Measurements from ENCODE around the gene SLC34A2.

Gene SLC34A2

DNA sequence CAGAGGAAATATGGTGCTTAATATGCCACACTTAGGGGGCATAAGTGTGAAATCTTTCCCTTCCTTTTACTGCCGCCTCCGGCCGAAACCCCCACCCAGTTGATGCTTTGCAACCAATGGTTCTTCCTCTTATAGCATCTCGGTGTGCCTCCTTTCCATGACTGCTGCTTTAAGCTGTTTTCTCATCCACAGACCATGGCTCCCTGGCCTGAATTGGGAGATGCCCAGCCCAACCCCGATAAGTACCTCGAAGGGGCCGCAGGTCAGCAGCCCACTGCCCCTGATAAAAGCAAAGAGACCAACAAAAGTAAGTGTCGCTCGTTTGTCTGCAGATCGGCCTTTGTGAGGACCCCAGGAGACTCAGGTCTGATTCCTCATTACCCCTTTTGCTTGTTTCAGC lies 6.7 kb downstream of the SLC34A2 start:
- DNase-seq, result no peak

DNA sequence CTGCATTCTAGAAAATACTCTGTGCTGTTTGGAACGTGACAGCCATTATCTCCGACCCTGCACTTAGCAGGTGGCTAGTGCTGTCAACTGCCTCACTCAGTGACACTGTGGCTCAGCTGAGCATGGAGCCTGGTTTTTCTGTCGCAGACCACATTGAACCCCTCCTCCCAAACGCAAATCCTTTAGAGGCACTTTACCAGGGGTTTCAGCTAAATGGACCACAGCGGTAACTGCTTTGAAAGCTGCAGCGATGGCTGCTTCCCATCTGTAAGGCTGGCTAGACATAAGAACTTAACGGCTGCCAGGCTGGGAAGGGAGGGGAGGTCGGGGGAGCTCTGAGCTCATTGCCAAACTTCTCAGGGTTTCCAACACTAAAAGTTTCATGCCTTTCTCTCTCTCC lies 8.1 kb downstream of the SLC34A2 start:
- no peak for DNase-seq

DNA sequence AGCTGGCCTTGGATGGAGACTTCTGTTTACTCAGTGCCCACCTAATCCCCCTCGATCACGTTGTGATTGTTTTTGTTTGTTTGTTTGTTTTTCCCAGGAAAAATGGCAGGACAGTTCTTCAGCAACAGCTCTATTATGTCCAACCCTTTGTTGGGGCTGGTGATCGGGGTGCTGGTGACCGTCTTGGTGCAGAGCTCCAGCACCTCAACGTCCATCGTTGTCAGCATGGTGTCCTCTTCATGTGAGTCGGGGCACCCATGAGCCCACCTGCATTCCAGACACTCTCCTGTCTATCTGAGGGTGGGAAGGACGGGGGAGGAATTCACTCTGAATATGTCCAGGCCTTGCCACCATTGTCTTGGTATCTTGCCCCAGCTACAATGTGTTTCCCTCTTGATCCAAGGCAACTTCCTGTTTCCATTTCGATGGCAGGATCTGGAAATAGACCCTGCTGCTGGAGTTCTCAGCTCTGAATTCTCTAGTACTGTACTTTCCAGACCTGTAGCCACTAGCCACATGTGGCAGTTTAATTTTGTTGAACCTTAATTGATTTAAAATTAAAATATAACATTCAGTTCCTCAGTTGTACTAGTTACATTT lies 10.5 kb downstream of the SLC34A2 start:
- DNase-seq, result no peak

DNA sequence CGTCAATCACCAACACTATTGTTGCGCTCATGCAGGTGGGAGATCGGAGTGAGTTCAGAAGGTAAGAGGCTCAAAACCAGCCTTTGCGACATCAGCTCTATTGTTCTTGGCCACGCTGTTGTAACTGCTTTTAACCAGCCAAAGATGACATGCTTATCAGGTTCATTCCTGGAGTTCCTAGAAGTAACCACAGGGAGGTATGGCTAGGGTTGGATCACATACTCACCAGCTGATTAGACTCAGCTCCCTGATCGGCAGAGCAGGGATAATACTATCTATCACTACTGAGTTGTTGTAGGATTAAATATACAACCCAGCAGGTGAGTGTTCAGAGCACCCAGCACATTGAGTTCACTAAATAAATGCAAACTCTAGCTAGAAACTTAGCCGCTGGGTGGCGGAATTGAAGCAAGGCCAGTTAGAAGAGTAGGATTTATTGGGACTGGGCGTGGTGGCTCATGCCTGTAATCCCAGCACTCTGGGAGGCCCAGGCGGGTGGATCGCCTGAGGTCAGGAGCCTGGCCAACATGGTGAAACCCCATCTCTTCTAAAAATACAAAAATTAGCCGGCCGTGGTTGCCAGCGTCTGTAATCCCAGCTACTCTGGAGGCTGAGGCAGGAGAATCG lies 12.4 kb downstream of the SLC34A2 start:
- no peak for DNase-seq

DNA sequence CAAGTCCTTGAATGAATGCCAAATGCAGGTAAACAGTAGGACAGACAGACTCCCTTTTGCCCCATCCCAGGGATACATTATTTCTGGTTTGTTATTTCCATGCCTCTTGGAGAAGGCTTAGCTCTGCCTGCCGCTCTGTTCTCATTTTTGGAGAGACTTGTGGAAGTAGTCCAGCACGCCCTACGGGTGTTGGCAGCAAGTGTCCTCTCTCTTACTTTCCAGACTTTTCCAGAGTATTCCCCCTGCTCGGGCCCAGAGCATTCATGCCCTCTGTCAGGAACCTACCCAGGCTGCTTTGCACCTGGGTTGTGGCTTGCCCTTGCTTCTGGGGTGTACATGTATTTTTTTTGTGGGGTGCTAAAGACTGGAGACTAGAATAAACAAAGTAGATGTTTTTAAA lies 15.3 kb downstream of the SLC34A2 start:
- no peak for DNase-seq

DNA sequence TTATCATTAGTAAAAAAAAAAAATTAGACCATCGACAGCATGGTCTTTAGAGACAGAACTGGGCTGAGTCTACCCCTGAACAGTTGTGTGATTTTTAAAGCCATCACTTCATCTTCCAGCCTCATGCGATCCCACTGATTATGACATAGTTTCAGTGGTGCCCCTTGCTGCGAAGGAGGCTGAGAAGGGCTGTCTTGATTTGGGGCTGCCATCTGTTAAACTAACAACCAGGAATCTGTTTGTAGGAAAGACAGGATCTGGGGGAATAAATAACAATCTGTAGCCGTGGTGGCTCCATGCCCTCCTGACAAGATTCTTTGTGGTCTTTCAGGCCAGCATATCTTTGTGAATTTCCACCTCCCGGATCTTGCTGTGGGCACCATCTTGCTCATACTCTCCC lies 17.1 kb downstream of the SLC34A2 start:
- no peak for DNase-seq

- DNase-seq, result no peak
Observed at GRCh38 chr4:25674386-25674785, 18.7 kb downstream of the SLC34A2 start.

DNA sequence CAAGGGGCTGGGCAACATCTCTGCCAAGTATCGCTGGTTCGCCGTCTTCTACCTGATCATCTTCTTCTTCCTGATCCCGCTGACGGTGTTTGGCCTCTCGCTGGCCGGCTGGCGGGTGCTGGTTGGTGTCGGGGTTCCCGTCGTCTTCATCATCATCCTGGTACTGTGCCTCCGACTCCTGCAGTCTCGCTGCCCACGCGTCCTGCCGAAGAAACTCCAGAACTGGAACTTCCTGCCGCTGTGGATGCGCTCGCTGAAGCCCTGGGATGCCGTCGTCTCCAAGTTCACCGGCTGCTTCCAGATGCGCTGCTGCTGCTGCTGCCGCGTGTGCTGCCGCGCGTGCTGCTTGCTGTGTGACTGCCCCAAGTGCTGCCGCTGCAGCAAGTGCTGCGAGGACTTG lies 20.6 kb downstream of the SLC34A2 start:
- no peak for DNase-seq

- no peak for DNase-seq
Observed at GRCh38 chr4:25677157-25677556, 21.5 kb downstream of the SLC34A2 start.

DNA sequence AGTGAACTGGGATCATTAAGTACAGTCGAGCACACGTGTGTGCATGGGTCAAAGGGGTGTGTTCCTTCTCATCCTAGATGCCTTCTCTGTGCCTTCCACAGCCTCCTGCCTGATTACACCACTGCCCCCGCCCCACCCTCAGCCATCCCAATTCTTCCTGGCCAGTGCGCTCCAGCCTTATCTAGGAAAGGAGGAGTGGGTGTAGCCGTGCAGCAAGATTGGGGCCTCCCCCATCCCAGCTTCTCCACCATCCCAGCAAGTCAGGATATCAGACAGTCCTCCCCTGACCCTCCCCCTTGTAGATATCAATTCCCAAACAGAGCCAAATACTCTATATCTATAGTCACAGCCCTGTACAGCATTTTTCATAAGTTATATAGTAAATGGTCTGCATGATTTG lies 22.3 kb downstream of the SLC34A2 start:
- no peak for DNase-seq

- DNase-seq, result no peak
Observed at GRCh38 chr4:25687773-25688172, 32.1 kb downstream of the SLC34A2 start.

GRCh38 chr4:25694466-25694865 lies 38.8 kb downstream of the SLC34A2 start:
- DNase-seq, result no peak

GRCh38 chr4:25696409-25696808 lies 40.8 kb downstream of the SLC34A2 start:
- no peak for DNase-seq

- DNase-seq, result no peak
Observed at GRCh38 chr4:25697516-25697915, 41.9 kb downstream of the SLC34A2 start.

GRCh38 chr4:25700661-25701060 lies 45.0 kb downstream of the SLC34A2 start:
- DNase-seq, result no peak

GRCh38 chr4:25702848-25703247 lies 47.2 kb downstream of the SLC34A2 start:
- DNase-seq, result no peak

DNA sequence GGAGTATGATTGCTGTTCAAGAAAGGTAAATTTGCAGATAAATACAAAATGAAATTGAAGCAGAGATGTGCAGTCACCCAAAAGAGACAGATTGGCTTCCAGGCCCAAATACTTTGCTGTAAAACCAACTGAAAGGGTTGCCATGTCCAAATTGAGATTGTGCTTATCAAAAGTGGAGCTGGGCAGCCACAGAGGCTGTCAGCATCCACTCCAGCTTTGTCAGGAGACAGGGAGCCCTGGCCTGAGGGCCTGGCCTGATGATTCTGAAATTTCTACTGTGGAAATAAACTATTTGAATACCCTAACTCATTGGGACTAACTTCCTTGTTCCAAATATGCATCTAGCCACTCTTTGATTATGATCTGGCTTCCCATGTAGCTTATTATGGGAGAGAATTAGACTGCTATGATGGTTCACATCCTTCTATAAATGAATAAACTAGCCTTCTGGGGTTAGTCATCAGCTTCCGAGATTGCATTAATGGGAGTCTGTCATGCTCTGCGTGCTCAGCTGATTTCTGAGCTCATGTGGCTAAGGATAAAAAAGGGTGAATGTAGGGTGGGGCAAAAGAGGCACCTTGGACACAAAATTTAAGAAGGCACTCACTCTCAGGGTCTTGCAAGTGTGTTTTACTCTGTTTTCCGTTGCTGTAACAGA lies 48.2 kb downstream of the SLC34A2 start:
- DNase-seq, result no peak

DNA sequence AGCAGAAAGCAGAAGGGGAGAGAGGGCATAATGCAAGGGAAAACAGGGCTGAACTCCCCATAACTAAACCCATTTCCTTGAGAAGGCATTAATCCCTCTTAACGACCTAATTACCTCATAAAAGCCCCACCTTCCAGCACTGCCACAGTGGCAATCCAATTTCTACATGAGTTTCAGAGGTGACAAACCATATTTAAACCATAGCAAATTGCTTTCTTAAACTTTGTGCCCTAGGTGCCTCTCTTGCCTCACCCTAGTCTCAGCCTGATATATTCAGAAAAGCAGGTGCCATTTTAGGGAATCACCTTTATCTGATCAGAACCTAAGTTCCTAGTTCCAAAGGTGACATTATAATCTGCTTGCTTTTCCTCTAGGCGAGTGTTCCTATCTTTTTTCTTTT lies 48.9 kb downstream of the SLC34A2 start:
- DNase-seq, result no peak

DNA sequence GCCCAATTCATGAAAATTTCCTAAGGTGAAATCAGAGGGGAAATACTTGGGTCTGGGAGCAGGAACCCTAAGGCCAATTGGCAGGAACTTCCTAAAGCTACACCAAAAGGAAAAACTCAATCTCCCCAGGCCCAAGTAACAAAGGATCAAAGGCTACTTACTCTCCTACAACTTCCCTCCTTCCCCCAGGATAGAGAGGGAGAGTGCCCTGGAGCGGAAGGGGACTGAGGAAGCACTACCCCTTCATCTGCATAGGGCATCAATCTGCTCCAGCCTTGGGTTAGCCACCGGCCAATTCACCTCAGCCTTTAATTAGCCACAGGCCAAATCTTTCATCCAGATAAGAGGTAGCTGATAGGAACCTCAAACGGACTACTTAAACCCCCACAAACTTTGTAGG lies 55.0 kb downstream of the SLC34A2 start:
- DNase-seq, result no peak

GRCh38 chr4:25712611-25713010 lies 57.0 kb downstream of the SLC34A2 start:
- no peak for DNase-seq

GRCh38 chr4:25713812-25714211 lies 58.2 kb downstream of the SLC34A2 start:
- DNase-seq, result no peak

GRCh38 chr4:25722964-25723363 lies 67.3 kb downstream of the SLC34A2 start:
- DNase-seq, result no peak

- DNase-seq, result no peak
Observed at GRCh38 chr4:25723409-25723808, 67.8 kb downstream of the SLC34A2 start.

GRCh38 chr4:25725870-25726269 lies 70.2 kb downstream of the SLC34A2 start:
- no peak for DNase-seq
